ENCODE measurements around the gene RNF213.

Gene RNF213

DNA sequence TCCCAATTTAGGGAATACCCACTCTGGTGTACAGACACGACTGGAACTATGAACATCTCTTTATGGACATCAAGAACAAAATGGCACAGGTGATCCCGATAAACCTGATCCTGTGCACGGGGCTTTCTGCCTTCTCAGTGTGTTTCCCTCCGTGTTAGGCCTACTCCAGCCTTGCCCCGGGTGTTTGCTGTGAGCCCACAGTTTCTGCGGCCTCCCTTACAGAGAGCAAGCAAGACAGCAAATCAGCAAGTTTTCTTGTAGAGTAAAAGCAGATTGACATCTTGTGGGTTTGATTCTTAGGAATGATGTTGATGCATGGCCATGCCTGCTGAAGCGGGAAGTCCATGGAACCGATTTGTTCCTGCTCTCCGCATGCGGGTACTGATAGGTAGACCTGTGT lies 127.9 kb downstream of the RNF213 start:
- H3F3A ChIP-seq (ENCODE audit: insufficient read depth, low read length) = no peaks in the 10 kb centered on the region
- H3K4me3 ChIP-seq (ENCODE audit: low read depth, low read length, poor library complexity, severe bottlenecking) = no peak overlapping the region
- no peaks in the 10 kb centered on the region for H3K9me3 ChIP-seq (ENCODE audit: low read length)
- H3K27ac ChIP-seq (ENCODE audit: low read depth, low read length, poor library complexity, severe bottlenecking) = no peak overlapping the region
- H3K36me3 ChIP-seq (ENCODE audit: insufficient read depth, low read length) = peaks cover 19% of the 10 kb centered on the region; the same call in 1 of the 2 replicates
- TF ChIP-seq, protein P1, sequence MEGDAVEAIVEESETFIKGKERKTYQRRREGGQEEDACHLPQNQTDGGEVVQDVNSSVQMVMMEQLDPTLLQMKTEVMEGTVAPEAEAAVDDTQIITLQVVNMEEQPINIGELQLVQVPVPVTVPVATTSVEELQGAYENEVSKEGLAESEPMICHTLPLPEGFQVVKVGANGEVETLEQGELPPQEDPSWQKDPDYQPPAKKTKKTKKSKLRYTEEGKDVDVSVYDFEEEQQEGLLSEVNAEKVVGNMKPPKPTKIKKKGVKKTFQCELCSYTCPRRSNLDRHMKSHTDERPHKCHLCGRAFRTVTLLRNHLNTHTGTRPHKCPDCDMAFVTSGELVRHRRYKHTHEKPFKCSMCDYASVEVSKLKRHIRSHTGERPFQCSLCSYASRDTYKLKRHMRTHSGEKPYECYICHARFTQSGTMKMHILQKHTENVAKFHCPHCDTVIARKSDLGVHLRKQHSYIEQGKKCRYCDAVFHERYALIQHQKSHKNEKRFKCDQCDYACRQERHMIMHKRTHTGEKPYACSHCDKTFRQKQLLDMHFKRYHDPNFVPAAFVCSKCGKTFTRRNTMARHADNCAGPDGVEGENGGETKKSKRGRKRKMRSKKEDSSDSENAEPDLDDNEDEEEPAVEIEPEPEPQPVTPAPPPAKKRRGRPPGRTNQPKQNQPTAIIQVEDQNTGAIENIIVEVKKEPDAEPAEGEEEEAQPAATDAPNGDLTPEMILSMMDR (IDR thresholded peaks at IDR 0.05; ENCODE audit: low read length) = no peak
- TF ChIP-seq EZH2 (IDR thresholded peaks at IDR 0.05; ENCODE audit: borderline replicate concordance, low read length) = no peak
- H2AFZ ChIP-seq (ENCODE audit: low read length) = no peak overlapping the region
- H3K9me2 ChIP-seq (ENCODE audit: low read depth, low read length) = no peaks in the 10 kb centered on the region
- H3K4me2 ChIP-seq (ENCODE audit: low read length) = no peak overlapping the region
- no peaks in the 10 kb centered on the region for H4K20me1 ChIP-seq (ENCODE audit: insufficient read depth, low read length)
- H3K9ac ChIP-seq (ENCODE audit: low read length) = no peak overlapping the region
- H3K79me2 ChIP-seq (ENCODE audit: insufficient read depth, low read length) = no peaks in the 10 kb centered on the region
- no peaks in the 10 kb centered on the region for H3K27me3 ChIP-seq (ENCODE audit: insufficient read depth, low read length)
- no peaks in the 10 kb centered on the region for H3K4me1 ChIP-seq (ENCODE audit: insufficient read depth, low read length, severe bottlenecking)

- H3K79me2 ChIP-seq (ENCODE audit: insufficient read depth, low read length) = no peaks in the 10 kb centered on the region
- no peaks in the 10 kb centered on the region for H3F3A ChIP-seq (ENCODE audit: insufficient read depth, low read length)
- no peaks in the 10 kb centered on the region for H3K4me1 ChIP-seq (ENCODE audit: insufficient read depth, low read length, severe bottlenecking)
- H3K9me2 ChIP-seq (ENCODE audit: low read depth, low read length) = no peaks in the 10 kb centered on the region
- TF ChIP-seq EZH2 (IDR thresholded peaks at IDR 0.05; ENCODE audit: borderline replicate concordance, low read length) = no peak
- TF ChIP-seq, protein P1 (IDR thresholded peaks at IDR 0.05; ENCODE audit: low read length) = no peak
- no peaks in the 10 kb centered on the region for H4K20me1 ChIP-seq (ENCODE audit: insufficient read depth, low read length)
- no peaks in the 10 kb centered on the region for H3K27me3 ChIP-seq (ENCODE audit: insufficient read depth, low read length)
- H3K27ac ChIP-seq (ENCODE audit: low read depth, low read length, poor library complexity, severe bottlenecking) = no peak overlapping the region
- H3K9me3 ChIP-seq (ENCODE audit: low read length) = no peaks in the 10 kb centered on the region
- H3K36me3 ChIP-seq (ENCODE audit: insufficient read depth, low read length) = peaks cover 20% of the 10 kb centered on the region; the same call in 1 of the 2 replicates
- H3K4me3 ChIP-seq (ENCODE audit: low read depth, low read length, poor library complexity, severe bottlenecking) = no peak overlapping the region
- H3K4me2 ChIP-seq (ENCODE audit: low read length) = no peak overlapping the region
- H2AFZ ChIP-seq (ENCODE audit: low read length) = no peak overlapping the region
- H3K9ac ChIP-seq (ENCODE audit: low read length) = no peak overlapping the region
Observed at GRCh38 chr17:80389011-80389995, 128.7 kb downstream of the RNF213 start.

GRCh38 chr17:80393241-80393890 lies 132.7 kb downstream of the RNF213 start:
- no peak overlapping the region for H3K4me2 ChIP-seq (ENCODE audit: low read length)
- H3F3A ChIP-seq (ENCODE audit: insufficient read depth, low read length) = no peaks in the 10 kb centered on the region
- H3K4me3 ChIP-seq (ENCODE audit: low read depth, low read length, poor library complexity, severe bottlenecking) = no peak overlapping the region
- no peak overlapping the region for H3K27ac ChIP-seq (ENCODE audit: low read depth, low read length, poor library complexity, severe bottlenecking)
- H2AFZ ChIP-seq (ENCODE audit: low read length) = no peak overlapping the region
- H3K27me3 ChIP-seq (ENCODE audit: insufficient read depth, low read length) = 0 out of 2 replicates have a peak, but pooled peaks cover 3% of the 10 kb centered on the region
- H3K9ac ChIP-seq (ENCODE audit: low read length) = no peak overlapping the region
- H3K79me2 ChIP-seq (ENCODE audit: insufficient read depth, low read length) = no peaks in the 10 kb centered on the region
- H4K20me1 ChIP-seq (ENCODE audit: insufficient read depth, low read length) = no peaks in the 10 kb centered on the region
- H3K36me3 ChIP-seq (ENCODE audit: insufficient read depth, low read length) = peaks cover 20% of the 10 kb centered on the region; the same call in 1 of the 2 replicates
- H3K4me1 ChIP-seq (ENCODE audit: insufficient read depth, low read length, severe bottlenecking) = no peaks in the 10 kb centered on the region
- no peaks in the 10 kb centered on the region for H3K9me2 ChIP-seq (ENCODE audit: low read depth, low read length)
- no peak for TF ChIP-seq EZH2 (IDR thresholded peaks at IDR 0.05; ENCODE audit: borderline replicate concordance, low read length)
- TF ChIP-seq, protein P1 (IDR thresholded peaks at IDR 0.05; ENCODE audit: low read length) = no peak
- no peaks in the 10 kb centered on the region for H3K9me3 ChIP-seq (ENCODE audit: low read length)
